ENCODE measurements around the gene ABLIM3.

- TF ChIP-seq CTCF (IDR thresholded peaks at IDR 0.05) = no peak
- TF ChIP-seq POLR2A (IDR thresholded peaks at IDR 0.05) = no peak
These were observed 15.3 kb downstream of the ABLIM3 start for GRCh38 chr5:149156435-149157083.

Measured in adrenal gland (tissue), 5 donors.